Stimulated activated CD4-positive, alpha-beta T cell treated with anti-CD3 and anti-CD28 coated beads, Interleukin-1b, Interleukin-23, amount 100 ng/mL, for 1 hour (primary cell): ENCODE data around the gene PRKCD.

ENCODE experiments used
- DNase-seq, 2 donors: peaks; one replicate each; pipeline ENCODE4 v3.0.0-alpha.2; 2020; ENCODE audit warnings: low read depth in 2 of 2

The PRKCD gene

DNA sequence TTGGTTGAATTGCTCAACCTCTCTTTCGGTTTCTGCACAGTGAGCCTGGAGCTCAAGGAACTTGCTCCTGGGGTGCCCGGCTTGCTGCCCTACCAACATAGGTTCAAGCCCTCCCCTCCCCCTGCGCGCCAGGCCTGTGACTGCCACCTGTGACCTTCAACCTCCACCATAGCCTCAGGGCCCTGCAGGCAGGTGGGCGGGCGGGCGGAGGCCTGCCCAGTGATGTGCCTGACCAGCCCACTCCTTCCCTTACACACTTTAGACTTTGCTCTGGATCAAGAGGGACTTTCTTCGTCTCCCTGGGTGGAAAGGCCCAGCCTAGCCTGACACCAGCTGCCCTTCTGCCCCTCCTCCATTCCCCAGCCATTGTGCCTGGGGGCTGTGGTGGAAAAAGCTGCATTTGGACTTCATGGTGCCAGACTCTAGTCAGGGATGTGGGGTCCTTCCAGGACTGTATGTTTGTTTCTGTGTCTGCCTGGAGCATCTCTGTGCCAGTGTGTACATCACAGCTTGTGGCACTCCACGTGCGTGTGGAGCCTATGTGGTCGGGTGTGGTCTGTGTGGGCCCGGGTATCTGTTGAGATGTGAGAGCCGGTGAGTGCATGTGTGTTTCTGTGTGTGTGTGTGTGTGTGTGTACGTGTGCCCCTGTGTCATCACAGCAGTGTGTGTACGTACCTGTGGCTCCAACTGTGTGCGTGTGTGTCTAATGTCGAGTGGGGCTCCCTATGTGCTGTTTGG is 9.5 kb downstream of the PRKCD start:
- no peak for DNase-seq

- DNase-seq = no peak
Observed at GRCh38 chr3:53171064-53171418, 10.0 kb downstream of the PRKCD start.

- DNase-seq = no peak
Observed at GRCh38 chr3:53171827-53172505, 11.0 kb downstream of the PRKCD start.

DNA sequence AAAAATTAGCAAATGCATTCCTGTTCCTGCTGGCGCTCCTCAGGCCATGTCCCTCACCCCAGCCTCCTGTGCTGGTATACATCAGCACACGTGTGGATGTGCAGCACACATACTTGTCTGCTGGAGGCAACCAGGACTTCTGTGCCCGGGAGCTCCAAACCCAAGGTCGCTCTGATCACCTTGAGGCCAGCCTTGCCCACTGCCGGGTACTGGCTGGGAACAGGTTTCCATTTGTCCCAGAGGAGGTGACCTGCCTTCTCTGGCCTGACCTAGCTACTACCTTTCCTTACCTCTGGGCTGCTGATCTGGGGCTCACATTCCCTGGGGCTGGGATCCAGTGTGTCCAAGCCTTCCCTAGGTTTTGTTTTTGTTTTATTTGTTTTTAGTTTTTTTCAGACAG is 12.1 kb downstream of the PRKCD start:
- DNase-seq = no peak

- DNase-seq = no peak
Observed at GRCh38 chr3:53174346-53175250, 13.6 kb downstream of the PRKCD start.

DNA sequence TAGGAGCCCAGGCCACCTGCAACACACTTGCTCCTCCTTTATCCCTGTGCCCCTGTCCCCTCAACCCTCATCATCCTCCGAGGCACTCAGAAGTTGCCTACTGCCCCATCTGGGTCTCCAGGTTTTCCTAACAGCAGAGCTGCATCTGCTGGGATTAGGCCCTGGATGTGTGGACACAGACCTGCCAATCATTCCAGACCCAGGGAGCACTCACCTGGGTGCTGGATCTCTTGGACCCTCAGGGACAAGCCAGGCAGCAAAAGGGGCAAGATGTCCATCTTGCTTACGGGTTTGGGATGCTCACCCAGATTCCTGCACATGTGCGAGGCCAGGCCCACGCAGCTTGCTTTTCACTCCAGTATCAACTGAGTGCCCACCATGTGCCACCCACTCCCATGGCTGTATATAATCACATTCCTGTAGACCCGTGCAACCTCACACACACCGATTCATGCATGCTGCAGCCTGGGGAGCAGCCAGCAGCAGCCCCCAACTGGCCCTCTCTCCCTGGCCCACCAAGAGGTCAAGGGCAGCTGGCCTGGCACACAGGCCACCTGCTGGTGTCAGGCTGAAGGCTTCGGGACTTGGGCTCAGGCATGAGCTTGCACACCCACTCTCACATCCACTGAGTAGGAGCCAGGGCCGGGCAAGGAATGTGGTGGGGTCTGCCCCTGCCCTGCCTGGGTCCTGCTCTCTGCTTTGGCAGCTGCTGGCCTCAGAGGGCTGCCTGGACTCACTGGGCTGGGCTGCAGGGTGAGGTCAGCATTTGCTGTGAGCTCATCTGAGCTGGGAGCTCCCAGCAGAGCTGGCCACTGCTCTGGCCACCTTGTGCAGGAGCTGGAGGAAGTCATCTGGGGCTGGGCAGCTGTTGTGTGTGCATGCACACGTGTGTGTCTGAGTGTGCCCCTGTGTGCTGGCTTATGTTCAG is 14.9 kb downstream of the PRKCD start:
- no peak for DNase-seq

DNA sequence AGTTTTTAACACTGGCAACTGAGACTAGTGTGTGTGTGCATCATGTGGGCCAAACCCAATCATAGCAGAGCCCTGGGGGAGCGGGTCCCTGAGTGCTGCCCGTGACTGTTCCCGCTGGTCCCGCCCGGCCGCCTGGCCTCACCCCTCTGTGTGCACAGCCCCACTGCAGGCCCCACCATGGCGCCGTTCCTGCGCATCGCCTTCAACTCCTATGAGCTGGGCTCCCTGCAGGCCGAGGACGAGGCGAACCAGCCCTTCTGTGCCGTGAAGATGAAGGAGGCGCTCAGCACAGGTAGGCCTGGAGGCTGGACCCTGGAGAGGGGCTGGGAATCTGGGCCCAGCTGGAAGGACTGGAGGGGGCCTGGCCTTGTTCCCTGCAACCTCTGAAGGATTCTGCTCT is 17.2 kb downstream of the PRKCD start:
- DNase-seq = no peak

DNA sequence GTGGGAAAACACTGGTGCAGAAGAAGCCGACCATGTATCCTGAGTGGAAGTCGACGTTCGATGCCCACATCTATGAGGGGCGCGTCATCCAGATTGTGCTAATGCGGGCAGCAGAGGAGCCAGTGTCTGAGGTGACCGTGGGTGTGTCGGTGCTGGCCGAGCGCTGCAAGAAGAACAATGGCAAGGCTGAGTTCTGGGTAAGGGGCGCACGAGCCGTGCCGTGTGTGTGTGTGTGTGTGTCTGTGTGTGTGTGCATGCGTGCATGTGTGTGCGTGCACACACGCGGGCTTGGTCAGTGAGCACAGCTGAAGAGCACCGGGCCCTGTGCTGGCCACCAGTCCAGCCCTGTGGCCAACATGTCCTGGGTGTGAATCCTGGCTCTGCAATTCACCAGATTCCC is 18.6 kb downstream of the PRKCD start:
- DNase-seq = no peak

GRCh38 chr3:53180305-53181023 is 19.5 kb downstream of the PRKCD start:
- no peak for DNase-seq

- DNase-seq = no peak
Observed at GRCh38 chr3:53181024-53181371, 20.0 kb downstream of the PRKCD start.

DNA sequence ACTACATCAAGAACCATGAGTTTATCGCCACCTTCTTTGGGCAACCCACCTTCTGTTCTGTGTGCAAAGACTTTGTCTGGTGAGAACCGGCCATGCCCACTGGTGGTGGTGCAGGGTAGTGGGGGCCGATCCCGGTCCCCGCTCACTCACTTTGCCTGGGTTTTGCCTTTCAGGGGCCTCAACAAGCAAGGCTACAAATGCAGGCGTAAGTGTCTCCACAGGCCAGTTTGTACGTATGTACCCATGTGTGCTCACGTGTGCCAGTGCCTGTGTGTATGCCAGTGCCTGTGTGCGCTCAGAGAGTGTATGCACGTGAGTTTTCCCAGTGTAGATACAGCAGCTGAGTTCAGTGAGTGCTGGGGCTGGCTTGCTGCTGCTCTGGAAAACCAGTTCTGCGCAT is 20.5 kb downstream of the PRKCD start:
- DNase-seq = no peak

DNA sequence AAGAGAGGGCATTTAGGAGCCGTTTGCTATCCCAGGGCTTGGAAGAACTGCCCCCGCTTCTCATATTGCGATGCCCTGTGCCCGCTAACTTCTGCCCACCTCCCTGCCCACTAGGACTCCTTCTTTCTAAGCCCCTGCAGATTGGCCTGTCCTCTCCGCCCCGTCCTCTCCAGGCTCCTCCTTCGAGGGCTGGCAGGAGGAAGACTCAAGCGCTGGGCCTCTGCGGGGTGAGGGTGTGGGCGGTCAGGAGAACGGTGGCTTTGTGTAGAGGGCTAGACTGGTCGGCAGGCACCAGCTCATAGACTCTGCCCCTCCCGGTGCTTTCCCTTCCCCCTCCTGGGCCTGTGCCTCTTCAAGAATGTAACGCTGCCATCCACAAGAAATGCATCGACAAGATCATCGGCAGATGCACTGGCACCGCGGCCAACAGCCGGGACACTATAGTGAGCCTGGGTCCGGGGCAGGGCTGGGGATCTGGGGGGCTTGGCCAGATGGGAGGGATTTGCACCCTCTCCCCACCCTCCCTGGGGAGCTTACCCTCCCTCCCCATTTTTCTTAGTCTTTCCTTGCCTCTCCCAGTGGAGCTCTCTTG is 21.9 kb downstream of the PRKCD start:
- no peak for DNase-seq

GRCh38 chr3:53183514-53183913 is 22.5 kb downstream of the PRKCD start:
- DNase-seq = no peak

GRCh38 chr3:53184701-53185100 is 23.7 kb downstream of the PRKCD start:
- DNase-seq = no peak

DNA sequence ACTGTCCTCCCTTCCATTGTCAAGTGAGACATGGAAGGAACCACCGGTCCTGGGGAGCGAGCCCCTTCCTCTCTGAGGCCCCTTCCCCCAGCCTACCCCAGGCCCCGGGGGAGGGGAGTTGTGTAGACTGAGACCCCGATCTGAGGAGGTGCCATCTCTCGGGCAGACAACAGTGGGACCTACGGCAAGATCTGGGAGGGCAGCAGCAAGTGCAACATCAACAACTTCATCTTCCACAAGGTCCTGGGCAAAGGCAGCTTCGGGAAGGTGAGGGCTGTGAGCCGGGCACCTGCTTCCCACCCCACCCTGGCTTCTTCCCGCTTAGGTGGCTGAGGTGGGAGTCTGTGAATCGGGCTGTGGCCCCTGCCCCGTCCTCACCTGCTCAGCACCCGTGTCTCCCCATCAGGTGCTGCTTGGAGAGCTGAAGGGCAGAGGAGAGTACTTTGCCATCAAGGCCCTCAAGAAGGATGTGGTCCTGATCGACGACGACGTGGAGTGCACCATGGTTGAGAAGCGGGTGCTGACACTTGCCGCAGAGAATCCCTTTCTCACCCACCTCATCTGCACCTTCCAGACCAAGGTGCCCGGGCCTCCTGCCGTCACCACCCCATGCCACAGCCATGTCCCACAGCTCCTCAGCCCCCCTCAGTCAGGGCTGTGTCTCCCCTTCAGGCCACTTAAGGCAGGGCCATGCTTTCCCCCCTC is 24.9 kb downstream of the PRKCD start:
- DNase-seq = no peak

DNA sequence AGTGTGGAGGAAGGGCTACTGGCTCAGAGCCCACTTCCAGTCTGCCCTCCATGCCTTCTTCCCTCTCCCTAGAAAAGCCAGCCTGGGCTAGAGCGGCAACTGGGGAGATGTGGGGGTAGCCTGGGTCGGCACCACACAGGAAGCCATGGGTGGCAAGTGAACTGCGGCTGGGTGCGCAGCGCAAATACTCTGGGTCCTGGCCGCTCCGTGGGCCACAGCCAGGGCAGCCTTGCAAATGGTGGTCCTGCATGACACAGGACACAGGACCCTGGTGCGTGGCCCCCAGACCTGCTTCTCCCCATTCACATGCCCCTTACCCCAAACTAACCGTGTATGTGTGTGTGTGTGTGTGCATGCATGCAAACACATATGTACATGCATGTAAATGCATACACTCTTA is 25.7 kb downstream of the PRKCD start:
- no peak for DNase-seq

DNA sequence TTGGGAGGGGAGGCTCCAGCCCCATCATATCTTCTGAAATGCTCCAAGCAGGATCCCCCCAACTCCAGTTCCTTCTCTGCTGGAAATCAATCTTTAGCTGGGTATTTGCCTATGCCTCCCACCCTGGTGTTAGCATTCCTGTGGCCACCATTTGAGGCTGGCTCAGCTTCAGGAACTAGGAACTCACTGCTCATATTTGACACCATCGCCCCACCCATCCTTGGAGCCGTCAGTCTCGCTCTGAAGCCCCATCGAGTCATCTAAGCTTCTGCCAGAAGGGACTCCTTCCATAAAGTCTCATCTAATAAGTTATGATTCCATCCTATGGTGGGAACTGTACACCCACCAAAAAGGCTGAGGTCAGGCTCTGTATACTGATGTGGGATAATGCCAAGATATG is 26.4 kb downstream of the PRKCD start:
- no peak for DNase-seq

GRCh38 chr3:53188136-53188685 is 27.2 kb downstream of the PRKCD start:
- no peak for DNase-seq

DNA sequence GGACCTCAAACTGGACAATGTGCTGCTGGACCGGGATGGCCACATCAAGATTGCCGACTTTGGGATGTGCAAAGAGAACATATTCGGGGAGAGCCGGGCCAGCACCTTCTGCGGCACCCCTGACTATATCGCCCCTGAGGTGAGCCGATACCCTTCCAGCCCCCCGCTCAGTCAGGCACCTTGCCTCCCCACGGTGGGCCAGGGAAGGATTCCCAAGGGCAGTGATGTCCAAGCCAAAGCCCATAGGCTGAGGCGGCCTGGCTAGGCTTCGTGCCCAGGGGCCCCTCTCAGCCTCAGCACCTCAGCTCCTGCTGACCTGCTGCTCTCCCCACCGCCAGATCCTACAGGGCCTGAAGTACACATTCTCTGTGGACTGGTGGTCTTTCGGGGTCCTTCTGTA is 27.7 kb downstream of the PRKCD start:
- DNase-seq = no peak

DNA sequence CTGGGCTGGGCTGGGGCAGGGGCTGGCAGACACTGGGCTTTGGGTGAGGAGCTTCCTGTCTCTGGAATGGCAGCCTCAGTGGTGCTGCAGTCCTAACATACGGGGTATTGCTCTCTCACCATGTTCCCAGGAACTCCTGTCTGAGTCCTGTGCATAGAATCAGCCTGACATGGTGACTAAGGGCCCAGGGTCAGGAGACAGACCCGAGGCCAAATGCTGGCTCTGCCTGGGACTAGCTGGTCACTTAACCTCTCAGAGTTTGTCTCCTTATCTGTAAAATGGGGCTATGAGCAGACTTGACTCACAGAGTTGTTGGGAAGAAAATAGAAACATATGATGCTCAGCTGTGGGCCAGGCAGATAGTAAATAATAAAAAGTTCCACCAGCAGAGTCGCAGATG is 28.3 kb downstream of the PRKCD start:
- no peak for DNase-seq
